Measurements from ENCODE around the gene OLA1. TPM values are rescaled to one million over a fixed set of nuclear protein-coding genes. Genes with fewer than 3 reads are reported as not detected.

Gene OLA1
- total and polyA plus RNA-seq, 9 of the 15 experiments (the other 6 are each of a cell fraction or from before 2014, with no cell fraction given): 208 to 353 (median 225) TPM

DNA sequence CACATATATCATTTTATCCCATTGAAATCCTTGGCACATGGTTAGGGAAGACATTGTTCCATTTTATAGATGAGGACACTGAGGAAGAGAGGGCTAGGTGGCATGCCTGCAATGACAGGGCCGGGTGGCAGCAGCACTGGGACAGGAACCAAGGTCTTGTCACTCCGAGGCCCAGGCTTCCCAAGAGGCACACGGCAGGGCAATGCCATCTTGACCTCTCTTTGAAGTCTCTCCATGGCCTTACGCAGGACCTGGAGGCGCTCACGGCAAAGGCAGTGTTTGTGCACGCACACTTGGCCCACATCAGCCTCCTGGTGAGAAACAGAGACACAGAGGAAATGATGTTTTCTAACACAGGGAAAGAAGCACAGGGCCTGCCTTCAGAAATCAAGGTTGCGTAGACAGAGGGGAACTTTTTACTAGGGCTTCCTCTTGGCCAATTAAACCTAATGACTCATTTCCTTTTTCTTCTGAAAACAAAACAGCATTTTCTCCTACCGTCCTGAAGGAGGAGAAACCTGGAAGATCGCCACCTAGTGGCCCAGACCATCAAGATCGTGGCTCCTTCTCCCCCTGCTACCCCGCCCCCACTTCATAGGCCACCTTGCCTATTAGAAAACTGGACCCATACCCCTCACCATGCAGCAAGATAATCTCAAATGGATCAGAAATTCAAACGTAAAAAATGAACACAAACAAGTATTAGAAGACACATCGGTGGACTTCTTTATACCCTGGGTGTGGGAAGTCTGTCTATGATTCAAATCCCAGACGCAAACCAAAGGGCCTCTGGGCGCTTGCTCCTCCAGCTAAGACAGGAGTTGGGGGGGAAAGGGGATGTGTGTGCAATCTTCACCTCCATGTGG lies 208.5 kb downstream of the OLA1 start (continued):
- TF ChIP-seq, protein P1, sequence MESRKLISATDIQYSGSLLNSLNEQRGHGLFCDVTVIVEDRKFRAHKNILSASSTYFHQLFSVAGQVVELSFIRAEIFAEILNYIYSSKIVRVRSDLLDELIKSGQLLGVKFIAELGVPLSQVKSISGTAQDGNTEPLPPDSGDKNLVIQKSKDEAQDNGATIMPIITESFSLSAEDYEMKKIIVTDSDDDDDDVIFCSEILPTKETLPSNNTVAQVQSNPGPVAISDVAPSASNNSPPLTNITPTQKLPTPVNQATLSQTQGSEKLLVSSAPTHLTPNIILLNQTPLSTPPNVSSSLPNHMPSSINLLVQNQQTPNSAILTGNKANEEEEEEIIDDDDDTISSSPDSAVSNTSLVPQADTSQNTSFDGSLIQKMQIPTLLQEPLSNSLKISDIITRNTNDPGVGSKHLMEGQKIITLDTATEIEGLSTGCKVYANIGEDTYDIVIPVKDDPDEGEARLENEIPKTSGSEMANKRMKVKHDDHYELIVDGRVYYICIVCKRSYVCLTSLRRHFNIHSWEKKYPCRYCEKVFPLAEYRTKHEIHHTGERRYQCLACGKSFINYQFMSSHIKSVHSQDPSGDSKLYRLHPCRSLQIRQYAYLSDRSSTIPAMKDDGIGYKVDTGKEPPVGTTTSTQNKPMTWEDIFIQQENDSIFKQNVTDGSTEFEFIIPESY (CRISPR knock-in tag; IDR thresholded peaks at IDR 0.05): peak; percentile 86; the same call in 1 of the 2 replicates
- TF ChIP-seq SMAD4 (CRISPR knock-in tag; conservative IDR thresholded peaks at IDR 0.05) (peak; percentile 56), CC2D1A (IDR thresholded peaks at IDR 0.05) (peak; percentile 75), KDM1A (IDR thresholded peaks at IDR 0.05) (peak; percentile 29 to 51; a peak in 2 of 4 replicates), NELFE (IDR thresholded peaks at IDR 0.05; ENCODE audit: insufficient read depth, insufficient read length) (no peak), KLF6 (CRISPR knock-in tag; IDR thresholded peaks at IDR 0.05; ENCODE audit: borderline replicate concordance) (no peak), PHB (CRISPR knock-in tag; IDR thresholded peaks at IDR 0.05) (no peak), ZNF766 (CRISPR knock-in tag; conservative IDR thresholded peaks at IDR 0.05) (0 out of 2 replicates have a peak, but pooled peaks have one; percentile 22), CSDE1 (IDR thresholded peaks at IDR 0.05) (no peak), SRSF3 (IDR thresholded peaks at IDR 0.05; ENCODE audit: insufficient read depth, low read length) (no peak), ZNF584 (CRISPR knock-in tag; IDR thresholded peaks at IDR 0.05; ENCODE audit: low read depth) (peak; percentile 90), SIN3B (IDR thresholded peaks at IDR 0.05; ENCODE audit: low read depth) (no peak), NFE2 (IDR thresholded peaks at IDR 0.05; ENCODE audit: low read depth) (peak; percentile 54), TOE1 (IDR thresholded peaks at IDR 0.05; ENCODE audit: borderline replicate concordance) (0 out of 2 replicates have a peak, but pooled peaks have one; percentile 47), TOE1 (CRISPR knock-in tag; IDR thresholded peaks at IDR 0.05; ENCODE audit: borderline replicate concordance, low read depth) (no peak), ZBTB8A (IDR thresholded peaks at IDR 0.05; ENCODE audit: partially characterized antibody) (no peak), NKRF (IDR thresholded peaks at IDR 0.05; ENCODE audit: borderline replicate concordance) (no peak), TBL1XR1 (IDR thresholded peaks at IDR 0.05; ENCODE audit: low read length in 2 of 2) (peak in 1 of 2 experiments; percentile 72; a peak in 2 of 4 replicates), CHD2 (IDR thresholded peaks at IDR 0.05; ENCODE audit: low read depth, low read length) (peak; percentile 58), CXXC5 (CRISPR knock-in tag; IDR thresholded peaks at IDR 0.05) (peak; percentile 47), CTCF (IDR thresholded peaks at IDR 0.05 in 2 of 3, conservative IDR thresholded peaks at IDR 0.05 in 1 of 3; ENCODE audit: insufficient read depth in 2 of 3, low read depth in 1 of 3, low read length in 3 of 3) (peak; percentile 96 to 97 (median 97)), CBX3 (IDR thresholded peaks at IDR 0.05; ENCODE audit: borderline replicate concordance in 1 of 2, low read length in 2 of 2) (peak in 1 of 2 experiments; percentile 90; a peak in 2 of 3 replicates)

Data from K562 (cell line).